Measurements from ENCODE around the gene ELF3.

The ELF3 gene

GRCh38 chr1:202013603-202014002, 3.2 kb downstream of the ELF3 start:
- H3K36me3 ChIP-seq (ENCODE audit: control insufficient read depth, insufficient read depth, low read length) = no peaks in the 10 kb centered on the region

GRCh38 chr1:202014060-202014459, 3.7 kb downstream of the ELF3 start:
- H3K9ac ChIP-seq = no peak overlapping the region

More at GRCh38 chr1:202013603-202014002, 3.2 kb downstream of the ELF3 start:
- no peak overlapping the region for H3K27ac ChIP-seq
- no peak overlapping the region for H3K4me2 ChIP-seq (ENCODE audit: low read length)
- peaks cover 2% of the 10 kb centered on the region for H3K79me2 ChIP-seq
- H3K9ac ChIP-seq = no peak overlapping the region
- H3K27me3 ChIP-seq (ENCODE audit: control insufficient read depth, insufficient read depth, low read length) = no peaks in the 10 kb centered on the region
- no peak overlapping the region for H3K4me3 ChIP-seq (ENCODE audit: low read depth, low read length)
- H3K4me1 ChIP-seq = peaks cover 43% of the 10 kb centered on the region
- no peak for TF ChIP-seq CTCF (IDR thresholded peaks at IDR 0.05)
- no peak overlapping the region for H2AFZ ChIP-seq
- no peaks in the 10 kb centered on the region for H3K9me3 ChIP-seq (ENCODE audit: control insufficient read depth, low read length)

GRCh38 chr1:202014915-202015661, 4.7 kb downstream of the ELF3 start:
- no peaks in the 10 kb centered on the region for H3K27me3 ChIP-seq (ENCODE audit: control insufficient read depth, insufficient read depth, low read length)
- peak overlapping the region; percentile 43 for H3K4me2 ChIP-seq (ENCODE audit: low read length)
- peak overlapping the region; percentile 90 for H3K27ac ChIP-seq
- no peak overlapping the region for H2AFZ ChIP-seq
- H3K4me3 ChIP-seq (ENCODE audit: low read depth, low read length) = no peak overlapping the region
- H3K9me3 ChIP-seq (ENCODE audit: control insufficient read depth, low read length) = no peaks in the 10 kb centered on the region
- peaks cover 36% of the 10 kb centered on the region for H3K4me1 ChIP-seq
- no peaks in the 10 kb centered on the region for H3K36me3 ChIP-seq (ENCODE audit: control insufficient read depth, insufficient read depth, low read length)
- H3K9ac ChIP-seq = no peak overlapping the region
- no peak for TF ChIP-seq CTCF (IDR thresholded peaks at IDR 0.05)
- H3K79me2 ChIP-seq = peaks cover 2% of the 10 kb centered on the region

More at GRCh38 chr1:202014060-202014459, 3.7 kb downstream of the ELF3 start:
- Histone ChIP-seq H3K9me3 (ENCODE audit: control insufficient read depth, low read length) (no peaks in the 10 kb centered on the region), H3K4me1 (peaks cover 43% of the 10 kb centered on the region), H3K27me3 (ENCODE audit: control insufficient read depth, insufficient read depth, low read length) (no peaks in the 10 kb centered on the region), H3K27ac (no peak overlapping the region), H3K36me3 (ENCODE audit: control insufficient read depth, insufficient read depth, low read length) (no peaks in the 10 kb centered on the region), H3K79me2 (peaks cover 2% of the 10 kb centered on the region), H3K4me2 (ENCODE audit: low read length) (no peak overlapping the region), H3K4me3 (ENCODE audit: low read depth, low read length) (no peak overlapping the region), H2AFZ (no peak overlapping the region)
- TF ChIP-seq CTCF (IDR thresholded peaks at IDR 0.05) = no peak

GRCh38 chr1:202015662-202015937, 5.2 kb downstream of the ELF3 start:
- TF ChIP-seq CTCF (IDR thresholded peaks at IDR 0.05) = no peak
- H2AFZ ChIP-seq = no peak overlapping the region

More at GRCh38 chr1:202015662-202015937, 5.2 kb downstream of the ELF3 start:
- no peak overlapping the region for H3K4me3 ChIP-seq (ENCODE audit: low read depth, low read length)
- H3K9me3 ChIP-seq (ENCODE audit: control insufficient read depth, low read length) = no peaks in the 10 kb centered on the region
- peaks cover 2% of the 10 kb centered on the region for H3K79me2 ChIP-seq
- peaks cover 34% of the 10 kb centered on the region for H3K4me1 ChIP-seq
- no peaks in the 10 kb centered on the region for H3K27me3 ChIP-seq (ENCODE audit: control insufficient read depth, insufficient read depth, low read length)
- no peaks in the 10 kb centered on the region for H3K36me3 ChIP-seq (ENCODE audit: control insufficient read depth, insufficient read depth, low read length)
- H3K9ac ChIP-seq = no peak overlapping the region
- H3K4me2 ChIP-seq (ENCODE audit: low read length) = peak overlapping the region; percentile 43
- peak overlapping the region; percentile 90 for H3K27ac ChIP-seq
